ENCODE data around the gene CNTN1.

Gene CNTN1

DNA sequence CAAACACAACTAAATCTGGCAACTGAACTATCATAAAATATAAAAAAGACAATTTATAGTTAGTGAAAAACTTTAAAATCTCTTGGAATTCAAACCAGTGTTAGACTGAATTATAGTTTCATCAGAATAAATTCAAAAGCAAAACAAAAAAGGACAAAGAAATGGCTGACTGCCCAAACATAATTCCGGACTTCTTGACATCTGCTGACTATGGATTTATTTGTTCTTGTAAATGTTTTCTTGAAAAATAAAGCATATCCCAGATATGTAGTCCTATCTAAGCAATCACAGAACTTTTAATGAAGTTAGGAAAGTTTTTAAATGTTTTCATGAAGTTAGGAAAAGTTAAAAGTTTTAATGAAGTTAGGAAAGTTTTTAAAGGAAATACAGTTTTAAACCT lies 45.8 kb upstream of the CNTN1 start:
- TF ChIP-seq, protein P1, sequence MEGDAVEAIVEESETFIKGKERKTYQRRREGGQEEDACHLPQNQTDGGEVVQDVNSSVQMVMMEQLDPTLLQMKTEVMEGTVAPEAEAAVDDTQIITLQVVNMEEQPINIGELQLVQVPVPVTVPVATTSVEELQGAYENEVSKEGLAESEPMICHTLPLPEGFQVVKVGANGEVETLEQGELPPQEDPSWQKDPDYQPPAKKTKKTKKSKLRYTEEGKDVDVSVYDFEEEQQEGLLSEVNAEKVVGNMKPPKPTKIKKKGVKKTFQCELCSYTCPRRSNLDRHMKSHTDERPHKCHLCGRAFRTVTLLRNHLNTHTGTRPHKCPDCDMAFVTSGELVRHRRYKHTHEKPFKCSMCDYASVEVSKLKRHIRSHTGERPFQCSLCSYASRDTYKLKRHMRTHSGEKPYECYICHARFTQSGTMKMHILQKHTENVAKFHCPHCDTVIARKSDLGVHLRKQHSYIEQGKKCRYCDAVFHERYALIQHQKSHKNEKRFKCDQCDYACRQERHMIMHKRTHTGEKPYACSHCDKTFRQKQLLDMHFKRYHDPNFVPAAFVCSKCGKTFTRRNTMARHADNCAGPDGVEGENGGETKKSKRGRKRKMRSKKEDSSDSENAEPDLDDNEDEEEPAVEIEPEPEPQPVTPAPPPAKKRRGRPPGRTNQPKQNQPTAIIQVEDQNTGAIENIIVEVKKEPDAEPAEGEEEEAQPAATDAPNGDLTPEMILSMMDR (IDR thresholded peaks at IDR 0.05) = no peak
- Histone ChIP-seq H3K4me3 (ENCODE audit: low read depth in 1 of 2, low read length in 1 of 2) (no peak overlapping the region), H3K36me3 (no peaks in the 10 kb centered on the region), H3K27me3 (no peaks in the 10 kb centered on the region), H3K4me1 (ENCODE audit: control insufficient read depth in 1 of 2, insufficient read depth in 1 of 2, low read depth in 1 of 2, low read length in 1 of 2) (no peaks in the 10 kb centered on the region), H3K27ac (no peak overlapping the region), H3K9me3 (no peaks in the 10 kb centered on the region)

DNA sequence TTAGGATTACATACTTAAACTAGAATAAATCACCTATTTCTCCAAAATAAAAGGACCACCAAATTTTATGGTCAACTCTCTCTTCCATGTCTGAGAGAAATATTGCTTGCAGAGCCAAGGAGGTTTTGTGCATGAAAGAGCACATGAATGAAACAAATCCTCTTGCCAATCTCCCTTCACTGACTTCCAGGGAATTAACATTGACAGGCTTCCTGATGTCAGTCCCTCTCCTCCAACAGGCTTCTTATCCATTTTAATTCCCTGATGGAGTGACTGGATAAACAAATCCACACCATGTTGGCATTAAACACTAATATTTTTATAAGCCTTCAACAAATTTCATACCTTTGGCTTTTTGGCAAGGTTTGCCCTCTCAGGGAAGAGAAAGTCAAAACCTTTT lies 45.3 kb upstream of the CNTN1 start:
- no peak overlapping the region for H3K4me3 ChIP-seq (ENCODE audit: low read depth in 1 of 2, low read length in 1 of 2)
- H3K36me3 ChIP-seq = no peaks in the 10 kb centered on the region
- no peaks in the 10 kb centered on the region for H3K9me3 ChIP-seq
- TF ChIP-seq, protein P1 (IDR thresholded peaks at IDR 0.05) = no peak
- H3K4me1 ChIP-seq (ENCODE audit: control insufficient read depth in 1 of 2, insufficient read depth in 1 of 2, low read depth in 1 of 2, low read length in 1 of 2) = no peaks in the 10 kb centered on the region
- no peak overlapping the region for H3K27ac ChIP-seq
- H3K27me3 ChIP-seq = no peaks in the 10 kb centered on the region

DNA sequence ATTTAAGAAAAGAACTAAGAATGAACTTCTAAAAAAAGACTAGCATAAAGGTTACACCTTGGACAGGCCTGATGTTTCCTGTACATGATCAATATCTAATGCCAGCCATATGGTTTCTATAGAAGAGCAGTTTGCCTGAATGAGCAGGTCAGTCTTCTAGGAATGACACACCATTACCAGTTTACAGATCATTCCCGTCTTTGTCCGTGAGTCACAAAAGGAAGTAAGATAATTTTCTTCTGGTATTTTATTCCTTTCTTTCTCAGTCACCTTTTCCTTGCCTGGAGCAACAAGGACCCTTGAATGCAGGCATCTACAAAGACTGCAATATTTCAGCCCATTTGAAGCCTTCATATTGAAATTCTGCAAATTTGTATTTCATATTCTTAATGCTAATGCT lies 44.6 kb upstream of the CNTN1 start:
- Histone ChIP-seq H3K27me3 (no peaks in the 10 kb centered on the region), H3K9me3 (no peaks in the 10 kb centered on the region), H3K4me3 (ENCODE audit: low read depth in 1 of 2, low read length in 1 of 2) (no peak overlapping the region), H3K36me3 (no peaks in the 10 kb centered on the region), H3K4me1 (ENCODE audit: control insufficient read depth in 1 of 2, insufficient read depth in 1 of 2, low read depth in 1 of 2, low read length in 1 of 2) (no peaks in the 10 kb centered on the region), H3K27ac (no peak overlapping the region)
- TF ChIP-seq, protein P1 (IDR thresholded peaks at IDR 0.05) = no peak

DNA sequence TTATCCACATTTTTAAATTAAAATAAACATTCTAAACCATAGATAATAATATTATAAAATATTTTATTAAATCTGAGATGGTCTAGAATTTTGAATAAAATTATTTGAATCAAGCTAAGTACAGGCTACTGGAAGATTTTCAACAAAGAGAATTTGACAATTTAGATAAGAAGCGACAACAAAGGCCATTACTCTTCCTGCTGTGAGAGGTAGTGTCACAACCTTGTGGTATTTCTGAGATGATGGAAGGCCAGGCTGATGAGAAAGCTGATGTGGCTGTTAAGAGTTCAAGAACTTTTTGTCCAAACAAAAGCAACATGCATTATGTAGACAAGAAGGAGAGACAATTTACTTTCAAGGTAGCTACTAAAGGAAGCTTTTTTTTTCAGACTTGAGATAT lies 43.7 kb upstream of the CNTN1 start:
- Histone ChIP-seq H3K27me3 (no peaks in the 10 kb centered on the region), H3K4me1 (ENCODE audit: control insufficient read depth in 1 of 2, insufficient read depth in 1 of 2, low read depth in 1 of 2, low read length in 1 of 2) (no peaks in the 10 kb centered on the region), H3K9me3 (no peaks in the 10 kb centered on the region), H3K4me3 (ENCODE audit: low read depth in 1 of 2, low read length in 1 of 2) (no peak overlapping the region), H3K27ac (no peak overlapping the region), H3K36me3 (no peaks in the 10 kb centered on the region)
- TF ChIP-seq, protein P1 (IDR thresholded peaks at IDR 0.05) = no peak

DNA sequence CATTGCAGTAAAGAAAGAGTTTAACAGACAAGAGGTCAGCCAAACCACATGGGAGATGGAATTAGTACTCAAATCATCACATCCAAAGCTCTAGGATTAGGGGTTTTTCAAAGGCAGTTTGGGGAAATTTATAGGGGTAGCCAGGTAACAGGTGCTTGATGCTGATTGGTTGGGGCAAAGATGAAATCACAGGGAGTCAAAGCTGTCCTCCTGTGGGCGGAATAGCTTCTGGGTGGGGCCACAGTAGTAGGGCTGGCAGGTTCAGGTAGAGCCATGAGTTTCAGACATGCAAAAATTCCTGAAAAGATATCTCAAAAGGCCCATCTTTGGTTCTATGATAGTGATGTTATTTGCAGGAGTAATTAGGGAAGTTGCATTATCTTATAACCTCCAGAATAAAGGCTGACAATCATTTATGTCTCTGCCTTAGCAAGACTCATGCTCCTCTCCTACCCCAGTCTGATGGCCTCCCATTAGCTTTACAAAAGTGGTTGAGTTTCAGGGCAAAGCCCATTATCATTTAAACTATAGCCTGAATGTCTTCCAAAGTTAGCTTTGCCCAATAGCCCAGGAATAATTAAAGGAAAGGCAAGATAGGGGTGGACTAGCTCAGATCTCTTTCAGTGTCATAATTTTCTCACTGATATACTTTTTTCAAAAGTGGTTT lies 42.1 kb upstream of the CNTN1 start:
- Histone ChIP-seq H3K27me3 (no peaks in the 10 kb centered on the region), H3K27ac (no peak overlapping the region), H3K9me3 (no peaks in the 10 kb centered on the region), H3K4me1 (ENCODE audit: control insufficient read depth in 1 of 2, insufficient read depth in 1 of 2, low read depth in 1 of 2, low read length in 1 of 2) (no peaks in the 10 kb centered on the region), H3K4me3 (ENCODE audit: low read depth in 1 of 2, low read length in 1 of 2) (no peak overlapping the region), H3K36me3 (no peaks in the 10 kb centered on the region)
- TF ChIP-seq, protein P1 (IDR thresholded peaks at IDR 0.05) = no peak

All from neutrophil (primary cell).